Measurements from ENCODE around the gene DCAF17.

DCAF17 gene

DNA sequence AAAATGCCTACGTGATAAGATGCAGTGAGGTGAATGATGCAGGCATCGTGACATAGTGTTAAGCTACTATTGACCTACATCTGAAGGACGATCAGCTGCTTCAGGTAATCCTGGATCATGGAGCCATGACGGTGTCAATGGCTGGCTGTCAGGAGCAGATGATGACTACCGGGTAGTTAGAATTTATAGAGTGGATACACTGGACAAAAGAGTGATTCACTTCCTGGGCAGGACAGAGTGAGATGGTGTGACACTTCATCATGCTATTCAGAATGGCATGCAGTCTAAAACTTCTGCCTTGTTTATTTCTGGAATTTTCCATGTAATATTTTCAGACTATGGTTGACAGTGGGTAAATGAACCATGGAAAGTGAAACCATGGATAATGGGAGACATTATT is 29.8 kb upstream of the DCAF17 start:
- no peak overlapping the region for H3K4me3 ChIP-seq (ENCODE audit: low read depth, low read length)
- DNase-seq (ENCODE audit: low read depth), result peak; percentile 68
- TF ChIP-seq, protein P1, sequence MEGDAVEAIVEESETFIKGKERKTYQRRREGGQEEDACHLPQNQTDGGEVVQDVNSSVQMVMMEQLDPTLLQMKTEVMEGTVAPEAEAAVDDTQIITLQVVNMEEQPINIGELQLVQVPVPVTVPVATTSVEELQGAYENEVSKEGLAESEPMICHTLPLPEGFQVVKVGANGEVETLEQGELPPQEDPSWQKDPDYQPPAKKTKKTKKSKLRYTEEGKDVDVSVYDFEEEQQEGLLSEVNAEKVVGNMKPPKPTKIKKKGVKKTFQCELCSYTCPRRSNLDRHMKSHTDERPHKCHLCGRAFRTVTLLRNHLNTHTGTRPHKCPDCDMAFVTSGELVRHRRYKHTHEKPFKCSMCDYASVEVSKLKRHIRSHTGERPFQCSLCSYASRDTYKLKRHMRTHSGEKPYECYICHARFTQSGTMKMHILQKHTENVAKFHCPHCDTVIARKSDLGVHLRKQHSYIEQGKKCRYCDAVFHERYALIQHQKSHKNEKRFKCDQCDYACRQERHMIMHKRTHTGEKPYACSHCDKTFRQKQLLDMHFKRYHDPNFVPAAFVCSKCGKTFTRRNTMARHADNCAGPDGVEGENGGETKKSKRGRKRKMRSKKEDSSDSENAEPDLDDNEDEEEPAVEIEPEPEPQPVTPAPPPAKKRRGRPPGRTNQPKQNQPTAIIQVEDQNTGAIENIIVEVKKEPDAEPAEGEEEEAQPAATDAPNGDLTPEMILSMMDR (conservative IDR thresholded peaks at IDR 0.05; ENCODE audit: low read depth, low read length), result no peak

DNA sequence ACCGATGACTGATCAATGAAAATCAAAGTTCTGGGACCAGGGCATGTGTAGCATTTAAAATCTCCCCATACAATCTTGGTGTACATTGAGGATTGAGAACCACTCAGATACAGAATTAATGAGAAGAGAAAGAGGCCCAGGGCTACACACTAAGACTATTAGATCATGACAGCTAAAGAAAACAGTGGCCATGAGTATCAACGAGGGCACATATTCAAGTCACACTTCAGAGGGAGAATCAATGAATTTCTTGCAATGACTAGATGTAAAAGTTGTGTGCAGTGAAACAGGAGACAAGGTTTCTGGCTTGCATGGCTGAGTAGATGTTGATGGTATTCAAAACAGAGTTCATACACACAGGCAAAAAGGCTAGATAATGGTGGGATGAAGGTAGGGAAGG is 29.3 kb upstream of the DCAF17 start:
- DNase-seq (ENCODE audit: low read depth), result no peak
- TF ChIP-seq, protein P1 (conservative IDR thresholded peaks at IDR 0.05; ENCODE audit: low read depth, low read length), result no peak
- no peak overlapping the region for H3K4me3 ChIP-seq (ENCODE audit: low read depth, low read length)

DNA sequence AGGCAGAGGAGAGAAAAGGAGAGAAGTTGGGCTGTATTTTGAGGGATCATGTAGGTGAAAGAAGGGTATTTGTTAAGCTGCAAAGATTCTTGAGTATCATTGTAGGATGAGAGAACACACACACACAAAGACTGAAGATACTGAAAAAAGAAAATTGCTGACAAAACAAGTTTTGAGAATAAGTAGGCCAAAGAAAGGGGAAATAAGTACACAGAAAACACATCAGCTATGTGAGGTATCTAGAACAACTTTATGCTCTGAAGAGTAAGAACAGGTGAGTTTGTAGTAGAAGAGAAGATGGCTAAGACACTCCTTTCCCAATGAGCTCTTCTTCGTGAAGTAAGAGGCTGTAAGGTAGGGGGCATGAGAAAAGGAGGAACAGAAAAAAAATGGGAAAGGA is 28.5 kb upstream of the DCAF17 start:
- H3K4me3 ChIP-seq (ENCODE audit: low read depth, low read length), result no peak overlapping the region
- DNase-seq (ENCODE audit: low read depth), result no peak
- TF ChIP-seq, protein P1 (conservative IDR thresholded peaks at IDR 0.05; ENCODE audit: low read depth, low read length), result no peak

DNA sequence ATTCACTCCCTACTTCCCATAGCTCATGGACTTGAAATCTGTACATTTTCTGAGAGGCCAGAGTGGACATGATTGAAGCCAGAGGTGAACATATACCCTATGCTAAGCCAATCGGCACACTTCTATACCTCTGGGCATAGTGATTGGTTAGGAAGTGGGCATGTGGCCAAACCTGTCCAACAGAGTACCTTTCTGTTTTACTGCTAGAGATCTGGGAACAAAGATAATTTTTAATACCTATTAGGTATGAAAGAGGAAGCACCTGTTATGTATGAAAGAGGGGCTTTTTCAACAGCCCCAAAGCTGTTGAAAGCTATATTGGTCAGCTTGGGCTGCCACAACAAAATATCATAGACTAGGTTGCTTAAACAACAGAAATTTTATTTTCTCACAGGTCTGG is 28.0 kb upstream of the DCAF17 start:
- no peak for DNase-seq (ENCODE audit: low read depth)
- no peak overlapping the region for H3K4me3 ChIP-seq (ENCODE audit: low read depth, low read length)
- TF ChIP-seq, protein P1 (conservative IDR thresholded peaks at IDR 0.05; ENCODE audit: low read depth, low read length), result no peak

DNA sequence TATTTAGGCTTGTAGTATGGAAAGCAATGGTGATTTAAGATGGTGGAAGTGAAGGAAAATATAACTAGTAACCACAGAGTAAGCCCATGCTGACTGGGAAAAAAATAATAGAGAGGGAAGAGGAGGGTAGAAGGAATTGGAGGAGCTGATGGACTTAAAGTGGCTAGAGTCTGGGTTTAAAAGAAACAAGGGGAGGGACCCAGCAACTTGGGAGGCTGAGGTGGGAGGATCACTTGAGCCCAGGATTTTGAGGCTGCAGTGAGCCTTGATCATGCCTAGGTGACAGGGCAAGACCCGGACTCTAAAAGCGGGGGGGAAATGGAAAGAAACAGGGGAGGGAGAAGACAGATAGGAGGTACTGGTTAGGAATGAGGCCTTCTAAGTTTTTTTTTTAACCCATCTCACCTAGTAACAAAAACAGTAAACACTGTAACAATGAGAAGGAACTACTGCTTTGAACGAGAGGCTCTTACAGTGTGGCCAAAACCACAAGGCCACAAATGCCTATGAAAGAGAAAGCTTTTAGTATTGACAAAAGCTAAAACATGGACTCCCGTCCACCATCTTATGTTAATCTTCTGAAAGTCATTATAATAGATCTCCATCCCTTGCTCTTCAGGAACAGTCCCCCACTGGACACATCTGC is 26.9 kb upstream of the DCAF17 start:
- DNase-seq (ENCODE audit: low read depth), result no peak
- TF ChIP-seq, protein P1 (conservative IDR thresholded peaks at IDR 0.05; ENCODE audit: low read depth, low read length), result no peak
- no peak overlapping the region for H3K4me3 ChIP-seq (ENCODE audit: low read depth, low read length)

DNA sequence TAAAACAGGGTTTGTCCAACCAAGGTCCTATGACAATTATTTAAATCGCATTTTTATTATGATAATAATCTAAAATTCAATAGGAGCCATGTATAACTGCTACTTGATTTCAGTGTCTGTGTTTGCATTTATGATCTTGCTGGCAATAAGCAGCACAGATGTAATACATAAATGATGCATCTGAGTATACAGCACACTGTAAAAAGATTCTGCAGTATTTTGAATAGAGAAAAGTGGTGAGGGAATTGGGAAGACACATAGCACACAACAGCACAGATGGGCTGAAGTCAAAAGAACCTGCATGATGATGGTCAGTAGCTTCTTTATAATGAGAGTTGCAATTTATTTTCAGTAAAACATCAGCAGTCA is 26.4 kb upstream of the DCAF17 start:
- TF ChIP-seq, protein P1 (conservative IDR thresholded peaks at IDR 0.05; ENCODE audit: low read depth, low read length), result no peak
- no peak overlapping the region for H3K4me3 ChIP-seq (ENCODE audit: low read depth, low read length)
- DNase-seq (ENCODE audit: low read depth), result no peak

DNA sequence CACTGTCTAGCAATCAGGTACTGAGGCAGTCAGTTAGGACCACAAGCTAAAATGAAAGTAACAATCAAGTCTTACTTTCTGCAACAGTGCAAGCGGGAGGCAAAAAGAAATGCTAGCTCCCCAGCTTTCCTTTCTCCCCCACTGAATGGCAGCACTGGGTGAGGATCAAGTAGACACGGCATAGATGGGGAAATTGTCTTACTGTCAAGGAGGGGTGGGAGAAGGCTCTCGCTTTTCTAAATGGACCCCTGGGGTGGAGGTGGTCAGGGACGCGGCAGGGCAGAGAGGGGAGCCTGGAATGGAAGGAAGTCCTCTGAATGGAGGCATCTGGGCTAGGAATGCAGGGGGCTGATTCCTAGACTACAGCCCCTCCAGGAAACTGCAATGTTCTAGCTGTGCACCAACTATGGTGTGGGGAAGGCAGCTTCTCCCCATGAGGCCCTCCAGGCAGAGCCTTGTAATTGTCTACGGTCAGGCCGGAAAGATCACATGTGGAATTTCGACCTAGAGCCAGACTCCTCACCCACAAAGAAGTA is 24.5 kb upstream of the DCAF17 start:
- TF ChIP-seq, protein P1 (conservative IDR thresholded peaks at IDR 0.05; ENCODE audit: low read depth, low read length), result peak; percentile 10
- DNase-seq (ENCODE audit: low read depth), result peak; percentile 56
- peak overlapping the region; percentile 51 for H3K4me3 ChIP-seq (ENCODE audit: low read depth, low read length)
